Heart right ventricle (tissue), 16 donors: ENCODE measurements around the gene DNAH6. TPM values are rescaled to one million over a fixed set of nuclear protein-coding genes. Genes with fewer than 3 reads are reported as not detected.

Source experiments
- ATAC-seq, 8 donors: fragments of 200-7000 bp; cut with Tn5 transposase; one replicate each; pipeline ENCODE4 v1.9.1; 2020; ENCODE audit warnings: mild to moderate bottlenecking in 8 of 8, moderate library complexity in 8 of 8, moderate number of reproducible peaks in 1 of 8
- DNase-seq, 2 donors: peaks; one replicate each; pipeline ENCODE4 v3.0.0-alpha.2; 2020
- H3K27ac ChIP-seq, 10 donors: fragments of 200-600 bp; sonication (generic) in 2 of 10; one replicate each; pipeline versions ENCODE4 v1.5.0 to v1.8.0; 2020 to 2022; ENCODE audit warnings: mild to moderate bottlenecking in 3 of 10
- H3K27me3 ChIP-seq, 7 donors: fragments of 200-600 bp; one replicate each; pipeline ENCODE4 v1.8.0; 2021 to 2022; ENCODE audit warnings: mild to moderate bottlenecking in 2 of 7
- H3K36me3 ChIP-seq, 9 donors: fragments of 200-600 bp; sonication (generic) in 1 of 9; one replicate each; pipeline versions ENCODE4 v1.5.0 to v1.8.0; 2020 to 2022; ENCODE audit warnings: mild to moderate bottlenecking in 2 of 9
- H3K4me1 ChIP-seq, 9 donors: fragments of 200-600 bp; sonication (generic) in 1 of 9; one replicate each; pipeline versions ENCODE4 v1.5.0 to v1.8.0; 2020 to 2022; ENCODE audit warnings: mild to moderate bottlenecking in 4 of 9
- H3K4me3 ChIP-seq, 10 donors: fragments of 200-600 bp; sonication (generic) in 2 of 10; one replicate each; pipeline versions ENCODE4 v1.5.0 to v1.8.0; 2020 to 2022; ENCODE audit warnings: mild to moderate bottlenecking in 7 of 10, moderate library complexity in 2 of 10
- H3K9me3 ChIP-seq, 11 donors: fragments of 200-600 bp in 10 of 11; sonication (generic) in 2 of 11; one replicate each; pipeline versions ENCODE4 v1.5.0 to v1.8.0; 2013 to 2022; ENCODE audit warnings: mild to moderate bottlenecking in 2 of 11, control low read depth in 1 of 11, moderate library complexity in 1 of 11
- WGBS, 2 donors: extraction: QIAGEN DNeasy Blood & Tissue Kit; methylation state at CpG; one replicate each; pipeline ENCODE4 v1.1.7; 2013; ENCODE audit warnings: inconsistent platforms in 1 of 2; 5-methylcytosine and 5-hydroxymethylcytosine counted together
- intact Hi-C, 10 donors: fragments of 100-400 bp; cut with DNase I; formaldehyde crosslinking; loops; one replicate each; pipeline versions ENCODE4 v1.11.1 to v1.14.2; 2022
- polyA plus RNA-seq, 2 donors: library from polyadenylated mRNA; stranded (reverse); fragments of 200-250 nt; gene quantifications; one replicate each; pipeline ENCODE4 v1.2.3, GENCODE V29; 2013
- total RNA-seq, 10 donors: library from RNA; stranded (reverse); fragmentation: NEBNext Ultra II Directional in 3 of 10; extraction: Animal tissue kit (Norgen Biotek cat#: 25700) in 3 of 10; gene quantifications; one replicate each; pipeline versions ENCODE4 v1.2.1 to v1.2.4, GENCODE V29; 2021 to 2023
- TF ChIP-seq, protein P1 (sequence below), 9 donors: fragments of 200-600 bp; sonication (generic) in 2 of 9; IDR thresholded peaks; one replicate each; pipeline versions ENCODE4 v1.5.0 to v1.8.0; 2021 to 2022; ENCODE audit warnings: antibody characterized with exemption in 9 of 9, mild to moderate bottlenecking in 5 of 9, moderate library complexity in 1 of 9
- donor health status: Arrhythmogenic right ventricular cardiomyopathy.
- donor health status: ischemic (EF 13 %, LVEDD 7.1; RV severe dilation, severe dysfunction).
- donor health status: healthy with polysubstance abuse.
- donor health status: DM: no; HTN: yes; CAD: no.
- donor health status: DM: no; HTN: no; CAD: no.
- donor health status: ischemic (EF 25% LVEDD 6.9; RV normal size, moderate dysfunction).
- donor health status: ischemic (EF 25% LVEDD 5.7; RV mildly dilated, moderate dysfunction).
- donor health status: healthy.
- donor health status: DM: yes; HTN: yes; CAD: no.
- donor health status: Ischemic cardiomyopathy.
- donor health status: ischemic (EF 35%, LVEDD 5.7; RV mildly dilated, moderate dysfunction).
- donor health status: nonischemic (EF 11% LVEDD 7.7; RV severe dilation, severe dysfunction).
- donor health status: DM: yes; HTN: yes; CAD: no.
- donor health status: PGD.
- donor health status: ischemic (EF 29% LVEDD 5.4; RV normal size, mild dysfunction).
- donor health status: nonischemic (EF 23%, LVEDD 6.1; RV moderate dilation, normal function).

Gene DNAH6
- total and polyA plus RNA-seq, 12 donors, result 0.03 to 0.49 (median 0.23) TPM; not detected in 1

- Histone ChIP-seq H3K9me3 (no peaks in the 10 kb centered on the region), H3K27me3 (no peaks in the 10 kb centered on the region), H3K27ac (no peak overlapping the region), H3K4me1 (peaks cover 0 to 9% (median 0%) of the 10 kb centered on the region in 9 donors), H3K36me3 (no peaks in the 10 kb centered on the region), H3K4me3 (no peak overlapping the region)
- 93 to 94% methylated on average over 6 of the region's 6 CpGs for WGBS, 2 donors
- DNase-seq (no peak), ATAC-seq (no peak)
- intact Hi-C loops, result no loop called here
- TF ChIP-seq, protein P1, sequence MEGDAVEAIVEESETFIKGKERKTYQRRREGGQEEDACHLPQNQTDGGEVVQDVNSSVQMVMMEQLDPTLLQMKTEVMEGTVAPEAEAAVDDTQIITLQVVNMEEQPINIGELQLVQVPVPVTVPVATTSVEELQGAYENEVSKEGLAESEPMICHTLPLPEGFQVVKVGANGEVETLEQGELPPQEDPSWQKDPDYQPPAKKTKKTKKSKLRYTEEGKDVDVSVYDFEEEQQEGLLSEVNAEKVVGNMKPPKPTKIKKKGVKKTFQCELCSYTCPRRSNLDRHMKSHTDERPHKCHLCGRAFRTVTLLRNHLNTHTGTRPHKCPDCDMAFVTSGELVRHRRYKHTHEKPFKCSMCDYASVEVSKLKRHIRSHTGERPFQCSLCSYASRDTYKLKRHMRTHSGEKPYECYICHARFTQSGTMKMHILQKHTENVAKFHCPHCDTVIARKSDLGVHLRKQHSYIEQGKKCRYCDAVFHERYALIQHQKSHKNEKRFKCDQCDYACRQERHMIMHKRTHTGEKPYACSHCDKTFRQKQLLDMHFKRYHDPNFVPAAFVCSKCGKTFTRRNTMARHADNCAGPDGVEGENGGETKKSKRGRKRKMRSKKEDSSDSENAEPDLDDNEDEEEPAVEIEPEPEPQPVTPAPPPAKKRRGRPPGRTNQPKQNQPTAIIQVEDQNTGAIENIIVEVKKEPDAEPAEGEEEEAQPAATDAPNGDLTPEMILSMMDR (IDR thresholded peaks at IDR 0.05), result no peak
Measured at GRCh38 chr2:84811839-84812431, 295.6 kb downstream of the DNAH6 start.

DNA sequence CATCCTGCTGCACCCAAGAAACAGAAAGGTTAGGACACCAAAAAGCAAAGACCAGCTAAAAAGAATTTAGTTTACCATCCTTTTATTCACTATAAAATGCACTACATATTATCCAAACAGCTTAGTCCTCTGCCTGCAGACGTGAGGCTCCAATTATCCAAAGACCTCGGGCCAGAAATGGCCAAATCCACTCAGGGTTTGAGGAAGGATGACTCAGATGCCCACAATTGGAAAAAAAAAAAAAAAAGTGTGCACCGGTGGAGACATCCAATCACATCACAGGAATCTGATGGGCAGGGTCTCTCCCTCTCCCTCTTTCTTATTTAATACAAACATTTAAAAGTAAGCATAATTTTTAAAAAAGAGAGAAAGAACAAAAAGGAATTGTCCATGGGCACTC, 298.8 kb downstream of the DNAH6 start:
- intact Hi-C loops, result no loop called here
- DNase-seq (no peak), ATAC-seq (no peak)
- Histone ChIP-seq H3K27me3 (no peaks in the 10 kb centered on the region), H3K27ac (no peak overlapping the region), H3K9me3 (no peaks in the 10 kb centered on the region), H3K36me3 (no peaks in the 10 kb centered on the region), H3K4me1 (no peaks in the 10 kb centered on the region), H3K4me3 (no peak overlapping the region)
- 48 to 73% methylated on average over 3 of the region's 3 CpGs for WGBS, 2 donors
- TF ChIP-seq, protein P1 (IDR thresholded peaks at IDR 0.05), result no peak

DNA sequence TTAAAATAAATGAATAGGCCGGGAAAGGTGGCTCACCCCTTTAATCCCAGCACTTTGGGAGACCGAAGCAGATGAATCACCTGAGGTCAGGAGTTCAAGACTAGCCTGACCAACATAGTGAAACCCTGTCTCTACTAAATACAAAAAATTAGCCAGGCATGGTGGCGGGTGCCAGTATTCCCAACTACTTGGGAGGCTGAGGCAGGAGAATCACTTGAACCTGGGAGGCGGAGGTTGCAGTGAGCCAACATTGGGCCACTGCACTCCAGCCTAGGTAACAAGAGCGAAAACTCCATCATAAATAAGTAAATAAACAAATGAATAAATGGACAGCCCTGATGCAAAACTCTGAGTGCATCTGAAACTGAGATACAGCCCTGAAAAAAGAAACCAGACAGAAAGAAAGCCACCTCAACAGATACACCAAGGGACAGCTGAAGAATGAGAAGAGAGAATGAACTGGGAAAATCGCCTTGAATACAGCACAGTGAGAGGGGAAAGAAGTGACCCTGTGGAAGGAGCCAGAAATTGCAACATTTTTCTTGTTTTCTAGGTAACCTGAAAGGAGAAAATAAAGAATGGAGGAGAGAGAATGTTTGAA, 300.2 kb downstream of the DNAH6 start:
- no peak for ATAC-seq
- WGBS, 2 donors, result 90 to 92% methylated on average over 6 of the region's 6 CpGs
- DNase-seq, result no peak
- no peaks in the 10 kb centered on the region for H3K36me3 ChIP-seq
- H3K4me1 ChIP-seq, result no peaks in the 10 kb centered on the region
- H3K4me3 ChIP-seq, result no peak overlapping the region
- H3K27ac ChIP-seq, result no peak overlapping the region
- TF ChIP-seq, protein P1 (IDR thresholded peaks at IDR 0.05), result no peak
- intact Hi-C loops, result no loop called here
- H3K9me3 ChIP-seq, result no peaks in the 10 kb centered on the region
- H3K27me3 ChIP-seq, result no peaks in the 10 kb centered on the region

DNA sequence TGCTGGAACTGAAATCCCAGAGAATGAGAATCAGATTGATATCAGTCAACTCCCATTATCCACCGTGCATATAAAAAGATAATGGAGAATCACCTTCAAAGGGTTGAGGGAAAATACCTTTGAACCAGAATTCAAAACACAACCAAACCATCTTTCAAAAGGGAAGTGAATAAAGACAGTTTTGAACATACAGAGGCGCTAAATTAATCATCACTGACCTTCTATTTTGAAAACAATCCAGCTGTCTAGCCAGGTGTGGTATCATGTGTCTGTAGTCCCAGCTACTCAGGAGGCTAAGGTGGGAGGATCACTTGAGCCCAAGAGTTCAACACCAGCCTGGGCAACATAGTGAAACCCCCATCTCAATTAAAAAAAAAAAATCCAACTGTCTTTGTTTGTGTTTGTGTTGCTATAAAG, 300.9 kb downstream of the DNAH6 start:
- 86 to 91% methylated on average over 2 of the region's 2 CpGs for WGBS, 2 donors

More for the DNA sequence above, 300.9 kb downstream of the DNAH6 start:
- intact Hi-C loops, result no loop called here
- Histone ChIP-seq H3K36me3 (no peaks in the 10 kb centered on the region), H3K4me1 (no peaks in the 10 kb centered on the region), H3K27me3 (no peaks in the 10 kb centered on the region), H3K27ac (no peak overlapping the region), H3K4me3 (no peak overlapping the region), H3K9me3 (no peaks in the 10 kb centered on the region)
- TF ChIP-seq, protein P1 (IDR thresholded peaks at IDR 0.05), result no peak
- ATAC-seq (no peak), DNase-seq (no peak)
